Right ventricle myocardium inferior (tissue), 1 donor: ENCODE data around the gene NDOR1. TPM values are rescaled to one million over a fixed set of nuclear protein-coding genes. Genes with fewer than 3 reads are reported as not detected.

Source experiments
- ATAC-seq: fragments of 200-7000 bp; cut with Tn5 transposase; one replicate; pipeline ENCODE4 v1.9.1; 2020; ENCODE audit warnings: mild to moderate bottlenecking, moderate library complexity
- DNase-seq: peaks from one replicate; pipeline ENCODE4 v3.0.0; 2021; ENCODE audit errors: missing footprints
- intact Hi-C: fragments of 100-400 bp; cut with DNase I; formaldehyde crosslinking; loops from one replicate; pipeline ENCODE4 v1.11.0; 2022
- total RNA-seq: library from RNA; stranded (reverse); fragmentation: NEBNext Ultra II Directional; extraction: Animal tissue kit (Norgen Biotek cat#: 25700); gene quantifications from one replicate; pipeline ENCODE4 v1.2.1, GENCODE V29; 2021
- donor health status: DM: no; HTN: yes; CAD: no; lungs with severe emphysema.

Gene NDOR1
- total RNA-seq, 1 donor from 2014 or later = 5.9 TPM

DNA sequence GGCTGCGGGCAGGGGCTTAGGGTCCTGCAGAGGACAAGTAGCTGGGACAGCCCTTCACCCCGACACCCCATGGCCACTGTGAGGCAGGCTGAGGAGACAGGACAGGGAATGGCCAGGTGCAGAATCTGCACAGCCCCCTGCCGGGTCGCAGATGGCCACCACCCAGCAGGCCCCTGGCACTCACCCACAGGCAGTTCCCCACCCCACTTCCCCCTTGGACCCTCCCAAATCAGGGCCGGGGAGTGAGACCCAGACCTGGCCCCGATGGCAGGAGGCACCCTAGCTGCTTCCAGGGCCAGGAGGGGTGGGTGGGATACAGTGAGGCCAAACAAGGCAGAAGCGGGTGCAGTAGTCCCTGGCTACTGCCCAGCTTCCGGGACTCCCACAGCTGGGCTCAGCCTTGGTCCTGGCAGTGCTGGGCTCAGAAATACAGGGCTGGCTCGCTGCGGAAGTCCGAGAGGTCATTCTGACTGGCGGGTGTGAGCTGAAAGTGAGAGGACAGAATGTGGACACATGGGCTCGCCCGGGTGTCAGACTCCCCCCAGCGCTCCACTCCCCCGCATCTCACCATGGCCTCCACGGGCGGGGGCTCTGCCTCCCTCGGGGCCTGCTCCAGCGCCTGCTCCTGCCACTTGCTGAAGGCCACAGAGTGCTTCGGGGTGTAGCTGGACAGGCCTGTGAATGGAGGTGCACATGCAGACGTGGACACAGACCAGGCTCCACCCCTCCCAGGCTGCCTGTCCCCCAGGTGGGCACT is 13.6 kb upstream of the NDOR1 start:
- intact Hi-C loops = no loop called here
- no peak for DNase-seq
- no peak for ATAC-seq

DNA sequence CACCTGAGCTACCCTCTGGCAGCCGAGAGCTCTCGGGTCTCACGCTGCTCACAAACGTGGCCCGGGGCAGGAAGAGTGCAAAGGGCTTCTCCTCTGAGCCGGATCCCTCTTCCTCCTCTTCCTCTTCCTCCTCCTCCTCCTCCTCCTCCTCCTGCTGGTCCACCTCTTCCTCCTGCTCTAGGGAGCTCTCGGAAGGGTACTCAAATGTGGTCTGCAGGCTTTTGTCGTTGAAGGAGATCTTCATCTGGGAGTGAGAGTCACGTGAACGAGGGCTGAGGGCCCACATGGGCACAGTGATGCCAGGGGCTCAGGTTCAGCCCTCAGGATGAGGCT is 13.1 kb upstream of the NDOR1 start:
- intact Hi-C loops = no loop called here

DNA sequence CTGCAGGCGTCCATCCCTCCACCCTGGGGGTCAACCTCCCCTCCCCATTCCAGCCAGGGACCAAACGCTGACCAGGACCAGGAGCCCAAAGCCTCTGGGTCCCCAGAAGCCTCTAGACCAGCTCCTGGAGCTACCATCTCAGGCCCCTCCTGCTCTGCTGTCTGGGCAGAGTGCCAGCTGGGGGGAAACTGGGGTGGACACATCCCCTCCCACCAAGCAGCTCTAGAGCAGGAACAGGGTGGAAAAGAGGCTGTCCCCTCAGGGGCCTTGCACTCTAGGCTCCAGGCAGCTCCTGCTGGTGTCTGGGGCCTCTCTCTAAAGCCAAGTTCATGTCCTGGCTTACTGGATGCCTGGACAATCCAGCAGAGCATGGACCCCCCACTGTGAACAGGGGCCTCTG is 12.6 kb upstream of the NDOR1 start:
- DNase-seq (no peak), ATAC-seq (no peak)
- intact Hi-C loops = no loop called here

More for the DNA sequence above, 13.1 kb upstream of the NDOR1 start:
- DNase-seq (no peak), ATAC-seq (no peak)

DNA sequence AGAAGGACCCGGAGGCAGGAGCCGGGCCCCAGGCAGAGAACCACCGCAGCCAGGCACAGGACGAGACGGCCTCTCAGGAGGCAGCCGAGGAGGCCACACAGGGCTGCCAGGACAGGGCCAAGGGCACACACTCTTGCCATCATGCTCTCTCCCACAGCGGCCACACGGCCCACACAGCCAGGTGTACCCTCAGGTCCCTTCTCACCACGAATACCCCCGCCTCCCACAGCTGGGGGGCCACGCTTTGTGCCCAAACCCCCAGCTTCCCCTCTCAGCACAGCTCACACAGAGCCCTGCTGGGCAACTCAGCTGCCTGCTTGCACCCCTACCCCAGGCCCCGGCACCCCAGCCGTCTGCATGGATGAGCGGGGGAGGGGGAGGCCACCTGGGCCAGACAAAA is 11.7 kb upstream of the NDOR1 start:
- DNase-seq (no peak), ATAC-seq (no peak)
- intact Hi-C loops = no loop called here

DNA sequence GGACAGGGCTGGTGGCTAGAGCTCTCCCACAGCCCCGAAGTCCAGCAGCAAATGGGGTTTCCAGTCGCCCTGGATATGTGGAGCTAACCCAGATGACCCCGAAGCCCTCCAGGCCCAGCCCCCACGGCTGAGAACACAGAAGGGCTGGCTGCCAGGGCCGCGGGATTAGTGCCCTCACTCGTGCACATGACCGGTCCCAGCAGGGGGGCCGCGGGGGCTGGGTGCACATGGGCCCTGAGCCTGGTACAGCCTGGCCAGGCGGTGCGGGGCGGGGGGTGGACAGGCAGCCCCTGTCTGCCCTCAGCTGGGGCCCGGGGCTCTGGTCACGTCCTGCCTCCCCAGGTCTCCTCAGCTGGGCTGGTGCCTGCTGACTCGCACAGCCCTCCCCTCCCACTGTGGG is 11.1 kb upstream of the NDOR1 start:
- intact Hi-C loops = no loop called here
- ATAC-seq (peak; percentile 76), DNase-seq (peak; percentile 77)

DNA sequence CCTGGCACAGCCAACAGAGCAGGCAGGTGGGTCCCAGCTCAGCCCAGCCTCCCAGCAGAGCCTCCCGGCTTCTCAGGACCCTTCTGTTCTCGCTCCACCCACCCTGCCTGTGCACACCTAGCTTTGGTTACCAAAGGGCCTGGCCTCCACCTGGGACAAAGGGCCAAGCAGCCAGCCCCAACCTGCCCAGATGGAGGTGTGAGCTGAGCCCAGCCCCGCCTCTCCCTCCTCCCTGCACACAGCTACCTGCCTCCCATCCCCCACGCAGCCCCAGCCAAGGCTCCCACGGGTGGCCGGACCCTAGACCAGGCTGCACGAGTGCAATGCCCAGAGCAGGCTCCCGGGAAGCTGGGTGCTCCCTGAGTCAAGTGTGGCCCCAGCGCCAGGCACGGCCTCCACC is 10.6 kb upstream of the NDOR1 start:
- intact Hi-C loops = no loop called here
- no peak for DNase-seq
- ATAC-seq = no peak

DNA sequence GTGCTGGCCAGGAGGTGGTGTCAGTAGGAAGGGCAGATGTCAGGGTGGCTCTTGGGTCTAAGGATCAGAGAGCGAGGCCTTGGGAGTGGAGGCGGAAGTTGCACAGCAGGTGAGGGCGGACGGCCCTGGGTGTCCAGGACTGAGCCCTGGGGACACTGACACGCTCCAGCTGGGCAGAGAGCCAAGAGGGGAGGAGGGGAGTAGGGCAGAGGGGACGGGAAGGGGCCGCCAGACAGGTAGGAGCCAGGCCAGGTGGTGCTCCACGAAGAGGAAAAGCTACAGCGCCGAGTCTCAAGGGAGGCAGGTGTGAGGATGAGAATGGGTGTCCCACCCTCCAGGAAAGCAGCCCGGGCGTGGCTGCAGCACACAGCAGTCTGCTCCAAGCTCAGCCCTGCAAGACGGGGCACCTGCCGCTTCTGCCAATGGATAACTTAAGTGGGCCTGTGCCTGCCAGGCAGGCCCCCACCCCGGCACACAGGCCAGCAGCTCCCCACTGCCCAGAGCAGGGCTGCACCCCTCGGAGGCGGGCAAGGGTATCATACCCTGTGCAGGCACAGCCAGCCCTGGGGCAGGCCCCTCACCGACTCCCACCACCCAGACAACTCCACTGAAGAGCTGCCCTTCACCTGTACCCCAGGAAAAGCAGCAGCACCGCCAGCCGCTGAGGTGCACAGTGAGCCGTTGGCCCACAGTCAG is 9.8 kb upstream of the NDOR1 start:
- intact Hi-C loops = no loop called here
- ATAC-seq (no peak), DNase-seq (no peak)

DNA sequence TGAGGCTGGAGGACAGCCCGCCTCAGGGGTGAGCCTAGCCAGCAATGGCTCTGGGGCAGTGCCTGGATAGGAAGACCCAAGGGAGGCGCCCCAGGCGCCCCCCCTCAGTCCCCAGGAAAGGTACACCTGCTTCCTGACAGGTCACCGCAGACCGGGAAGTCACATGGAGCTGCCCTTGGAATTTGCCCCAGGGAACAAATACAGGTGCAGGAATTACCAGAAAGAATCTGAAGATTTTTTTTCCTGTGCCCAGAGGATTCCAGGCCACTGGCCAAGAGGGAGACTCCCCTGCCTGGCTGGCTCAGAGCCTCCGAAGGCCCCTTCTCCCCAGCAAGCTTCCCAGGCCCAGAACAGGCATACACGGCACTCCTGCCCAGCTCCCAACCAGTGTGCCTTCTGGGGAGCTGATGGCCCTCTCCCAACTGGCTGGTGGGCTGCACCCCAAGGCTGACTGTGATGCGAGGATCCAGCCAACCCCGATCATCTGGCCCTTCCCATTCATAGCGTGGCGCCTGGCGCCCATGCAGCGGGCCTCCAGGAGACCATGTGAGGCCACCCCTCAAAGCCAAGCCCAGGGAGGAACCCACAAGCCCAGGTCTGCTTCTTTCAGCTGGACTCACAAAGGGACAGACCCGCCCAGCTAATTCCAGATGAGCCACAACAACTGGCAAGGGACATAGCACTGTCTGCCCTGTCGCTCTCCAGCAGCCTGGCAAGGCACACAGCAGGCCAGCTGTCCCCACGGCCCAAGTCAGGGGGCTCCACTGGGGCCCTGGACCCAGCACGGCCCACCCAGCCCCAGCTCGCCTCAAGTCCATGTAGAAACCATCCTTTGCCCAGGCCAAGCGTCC is 7.2 kb upstream of the NDOR1 start:
- ATAC-seq (no peak), DNase-seq (no peak)
- intact Hi-C loops = no loop called here

DNA sequence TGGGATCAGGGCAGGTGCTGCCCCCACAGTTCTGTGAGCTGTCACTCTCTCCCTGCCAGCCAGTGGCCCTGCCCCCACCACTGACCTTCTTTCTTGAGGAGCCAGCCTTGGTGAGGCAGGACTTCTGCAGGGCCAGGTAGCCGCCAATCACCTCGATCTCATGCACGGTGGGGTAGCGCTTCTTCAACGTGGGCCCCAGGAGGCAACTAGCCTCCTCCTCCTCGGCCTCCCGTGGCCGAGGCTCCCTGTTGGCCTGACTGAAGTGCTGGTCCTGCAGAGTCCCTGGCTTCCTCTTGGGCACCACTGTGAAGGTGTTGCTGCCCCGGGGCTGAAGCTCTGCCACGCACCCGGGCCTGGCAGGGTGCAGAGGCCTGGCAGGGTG is 6.6 kb upstream of the NDOR1 start:
- no peak for ATAC-seq
- intact Hi-C loops = no loop called here

DNA sequence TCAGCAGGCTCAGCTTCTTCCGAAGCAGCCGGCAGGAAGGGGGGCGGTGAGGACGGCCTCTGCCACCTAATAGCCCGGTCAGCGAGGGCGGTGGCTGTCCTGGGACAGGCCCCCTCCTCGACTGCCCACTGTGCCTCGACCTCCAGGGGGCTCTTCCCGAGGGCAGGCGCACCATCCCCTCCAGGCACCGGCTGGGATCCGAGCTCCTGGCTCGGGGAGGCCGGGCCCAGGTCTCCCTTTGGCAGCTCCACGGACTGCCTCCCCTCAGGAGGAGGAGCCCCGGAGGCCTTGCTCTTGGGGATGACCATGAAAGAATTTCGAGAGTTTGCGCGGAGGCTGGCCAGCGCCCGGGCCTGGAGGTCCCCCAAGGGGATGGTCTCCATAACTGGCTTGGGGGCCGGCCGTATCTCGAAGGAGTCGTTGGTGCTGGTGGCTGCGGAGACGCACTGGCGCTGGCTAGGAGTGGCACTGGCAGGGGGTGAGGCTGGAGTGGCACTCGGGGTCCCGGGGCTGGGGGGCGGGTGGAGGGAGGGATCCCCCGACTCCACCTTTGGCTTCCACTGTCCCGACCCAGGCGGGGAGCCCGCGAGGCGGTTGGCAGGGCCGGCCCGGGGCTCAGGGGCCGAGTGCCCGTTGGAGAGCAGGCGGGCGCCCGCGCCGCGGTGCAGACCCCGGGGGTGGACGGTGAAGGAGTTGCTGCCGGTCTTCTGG is 5.9 kb upstream of the NDOR1 start:
- intact Hi-C loops = no loop called here
- DNase-seq = no peak
- ATAC-seq = no peak

More for the DNA sequence above, 6.6 kb upstream of the NDOR1 start:
- no peak for DNase-seq

DNA sequence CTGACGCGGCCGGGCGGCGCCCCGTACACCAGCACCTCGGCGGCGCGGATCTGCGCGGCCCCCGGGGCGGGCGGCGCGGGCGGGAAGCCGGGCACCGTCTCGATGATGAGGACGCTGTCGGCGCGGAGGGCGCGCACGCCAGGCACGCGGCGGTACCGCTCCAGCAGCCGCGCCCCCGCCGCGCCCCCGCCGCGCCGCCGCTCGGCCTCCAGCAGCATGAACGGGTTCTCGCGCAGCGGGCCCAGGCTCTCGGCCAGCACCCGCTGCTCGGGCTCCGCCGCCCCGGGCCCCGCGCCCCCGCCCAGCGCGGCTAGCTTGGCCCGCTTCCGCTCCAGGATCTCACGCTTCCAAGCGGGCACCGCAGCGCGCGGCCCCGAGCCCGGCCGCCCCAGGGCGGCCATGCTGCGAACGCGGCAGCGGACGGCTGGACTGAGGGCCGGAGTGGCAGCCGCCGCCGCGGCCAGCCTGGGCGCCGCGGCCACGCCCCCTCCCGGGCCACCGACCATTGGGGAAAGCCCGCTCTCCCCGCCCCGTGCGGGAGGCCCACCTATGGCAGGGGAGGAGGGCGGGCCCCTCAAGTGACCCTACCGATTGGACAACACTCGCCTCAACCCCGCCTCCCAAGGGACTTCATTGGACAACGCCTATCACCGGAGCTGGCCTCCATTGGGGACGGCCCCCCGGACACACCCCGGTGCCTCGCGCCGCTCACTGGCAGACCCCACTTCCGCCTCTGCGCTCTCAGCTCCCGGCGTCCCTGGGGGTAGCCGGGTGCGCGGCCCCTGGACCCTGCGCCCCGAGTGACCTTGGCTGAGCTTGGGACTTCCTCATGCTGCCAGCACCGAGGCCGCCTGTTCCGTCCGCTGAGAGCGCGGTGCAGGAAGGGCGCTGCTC is 4.9 kb upstream of the NDOR1 start, which contains the start of gene TPRN:
TSS of gene TPRN (minus strand) at position 431 of the 894 bp plus-strand sequence. CDS start at position 401, 30 bp downstream.
- DNase-seq (peak; percentile 100), ATAC-seq (peak; percentile 98)
- intact Hi-C loops = no loop called here

DNA sequence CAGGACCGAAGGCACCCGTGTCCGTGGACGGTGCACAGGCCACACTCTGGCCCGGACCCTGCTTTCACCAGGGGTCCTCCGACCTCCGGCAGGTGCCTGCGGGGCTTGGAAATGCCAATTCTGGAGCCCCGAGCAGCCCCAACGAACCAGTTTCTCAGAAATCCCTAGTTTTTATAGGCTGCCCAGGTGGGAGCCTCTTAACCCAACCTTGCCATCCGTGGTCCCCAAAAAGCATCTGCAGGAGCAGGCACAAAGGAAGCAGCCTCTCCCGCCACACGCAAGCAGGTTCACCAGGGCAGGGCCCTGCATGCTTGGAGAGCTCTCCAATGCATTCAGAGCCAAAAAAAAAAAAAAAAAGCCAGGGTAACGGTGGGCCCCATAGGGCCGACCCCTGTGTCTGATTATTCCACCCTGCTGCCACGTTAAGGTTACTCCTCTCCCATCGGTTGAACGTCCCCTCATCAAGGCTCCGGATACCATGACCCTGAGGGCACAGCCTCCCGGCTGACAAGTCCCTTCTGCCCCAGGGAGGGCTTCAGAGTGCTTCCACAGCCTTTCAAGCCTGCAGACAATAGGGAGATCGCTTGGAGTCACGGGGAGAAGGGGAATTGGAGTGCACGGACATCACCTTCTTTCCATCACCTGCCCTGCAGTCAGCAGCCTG is 4.2 kb upstream of the NDOR1 start:
- ATAC-seq (no peak), DNase-seq (no peak)
- intact Hi-C loops = no loop called here

DNA sequence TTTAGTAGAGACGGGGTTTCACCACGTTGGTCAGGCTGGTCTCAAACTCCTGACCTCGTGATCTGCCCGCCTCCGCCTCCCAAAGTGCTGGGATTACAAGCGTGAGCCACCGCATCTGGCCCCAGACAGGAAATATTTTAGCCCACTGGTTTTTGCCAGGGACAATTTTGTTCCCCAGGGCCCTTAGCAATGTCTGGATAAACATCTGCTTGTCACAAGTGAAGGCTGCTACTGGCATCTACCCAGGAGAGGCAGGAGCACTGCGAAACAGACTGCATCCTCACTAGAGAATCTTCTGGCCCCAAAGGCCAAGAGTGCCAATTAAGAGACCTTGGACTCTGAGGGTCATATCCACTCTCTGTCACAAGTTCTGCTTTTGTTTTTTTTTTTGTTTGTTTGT is 2.5 kb upstream of the NDOR1 start:
- intact Hi-C loops = no loop called here
- no peak for DNase-seq
- ATAC-seq = no peak

DNA sequence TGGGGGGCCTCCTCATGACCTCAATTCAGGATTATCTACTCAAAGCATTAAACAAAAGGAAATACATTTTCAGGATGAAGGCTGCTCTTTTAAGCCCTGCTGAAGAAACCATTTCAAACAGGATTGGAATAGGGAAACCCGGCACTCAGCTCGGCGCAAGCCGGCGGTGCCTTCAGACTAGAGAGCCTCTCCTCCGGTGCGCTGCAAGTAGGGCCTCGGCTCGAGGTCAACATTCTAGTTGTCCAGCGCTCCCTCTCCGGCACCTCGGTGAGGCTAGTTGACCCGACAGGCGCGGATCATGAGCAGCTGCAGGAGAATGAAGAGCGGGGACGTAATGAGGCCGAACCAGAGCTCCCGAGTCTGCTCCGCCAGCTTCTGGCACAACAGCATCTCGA is 772 bp upstream of the NDOR1 start:
- intact Hi-C loops = loop anchor here (2.0 kb wide), 1 partner anchor 16 kb away; the partner anchor contains the start of genes ANAPC2 and SSNA1
- ATAC-seq (no peak), DNase-seq (no peak)

DNA sequence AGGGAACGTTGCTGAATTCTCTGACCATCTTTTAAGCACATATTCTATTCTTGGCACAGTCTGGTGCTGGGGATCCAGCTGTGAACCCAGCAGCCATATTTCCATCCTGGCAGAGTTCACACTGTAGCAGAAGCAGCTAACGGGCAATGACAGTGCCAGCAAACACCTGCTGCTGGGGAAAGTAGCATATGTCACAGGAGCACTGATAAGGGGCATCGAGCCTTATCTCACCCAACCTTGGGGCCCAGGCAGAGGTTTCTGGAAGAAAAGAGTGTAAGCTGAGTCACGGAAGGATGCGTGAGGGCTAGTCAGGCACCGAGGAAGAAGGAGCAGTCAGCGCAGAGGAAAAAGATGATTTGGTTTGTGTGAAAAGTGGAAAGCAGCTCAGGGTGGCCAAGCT is 1.1 kb downstream of the NDOR1 start:
- no peak for ATAC-seq
- no peak for DNase-seq
- intact Hi-C loops = no loop called here

DNA sequence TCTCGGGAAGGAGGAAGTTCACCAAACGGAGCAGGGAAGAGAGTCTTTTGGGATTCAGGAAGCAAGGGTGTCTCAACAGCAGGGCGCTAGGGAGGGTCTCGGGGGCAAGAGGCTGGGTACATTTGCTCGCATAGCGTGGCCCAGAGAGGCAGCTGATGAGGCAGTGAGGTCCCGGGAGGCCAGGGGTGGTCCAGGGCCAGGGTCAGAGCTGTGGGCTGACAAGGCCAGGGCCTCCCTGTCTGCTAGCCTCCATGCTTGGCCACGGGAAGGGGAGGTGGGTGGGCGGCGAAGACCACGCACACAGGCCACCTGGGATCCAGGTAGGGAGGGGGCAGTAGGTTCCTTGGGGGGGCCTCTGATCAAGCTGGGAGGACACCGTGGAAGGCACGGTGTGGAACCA is 6.0 kb downstream of the NDOR1 start:
- no peak for DNase-seq
- ATAC-seq = no peak
- intact Hi-C loops = no loop called here

DNA sequence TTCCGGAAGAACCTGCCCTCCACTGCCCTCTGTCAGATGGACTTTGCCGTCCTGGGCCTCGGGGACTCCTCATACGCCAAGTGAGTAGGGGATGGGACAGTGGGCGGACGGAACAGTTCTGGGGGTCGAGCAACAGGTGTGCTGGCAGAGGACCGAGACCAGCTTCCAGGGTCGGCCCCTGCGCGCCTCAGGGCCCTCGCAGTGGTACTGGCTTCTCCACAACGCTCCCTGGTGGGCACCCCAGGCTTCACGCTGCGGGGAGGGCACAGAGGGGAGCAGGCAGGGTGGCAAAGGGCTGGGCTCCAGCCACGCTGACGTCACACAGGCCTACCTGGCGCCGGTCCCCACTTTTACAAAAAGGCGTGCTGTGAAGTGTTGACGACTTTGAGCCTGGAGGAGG is 7.0 kb downstream of the NDOR1 start:
- intact Hi-C loops = no loop called here
- ATAC-seq = no peak
- DNase-seq = no peak
